IMR-90 (cell line): Measurements from ENCODE around the gene TVP23A. TPM values are rescaled to one million over a fixed set of nuclear protein-coding genes. Genes with fewer than 3 reads are reported as not detected.

Source experiments
- ATAC-seq: fragments of 200-7000 bp; cut with Tn5 transposase; 2 replicates; pipeline ENCODE4 v1.9.1; 2020; ENCODE audit warnings: low read depth, mild to moderate bottlenecking, moderate library complexity
- BruUV-seq: library from RNA; stranded (reverse); fragments of 400-500 nt; replicated peaks from 2 replicates; lab custom pipeline; 2021; lab: Mats Ljungman, UMichigan
- CTCF ChIA-PET: fragments of 300-600 bp; formaldehyde crosslinking; extraction: SDS; loops from one replicate; lab custom pipeline; 2021; ENCODE audit warnings: antibody characterized with exemption; lab: Yijun Ruan, JAX
- POLR2A ChIA-PET: fragments of 300-600 bp; sonication (Branson Sonifier 250); formaldehyde crosslinking; loops from one replicate; lab custom pipeline; 2022; ENCODE audit warnings: antibody characterized with exemption; ENCODE audit not compliant: unreplicated experiment; lab: Charles Lee
- DNase-seq: peaks from one replicate; pipeline ENCODE4 v3.0.0; 2013
- H2AFZ ChIP-seq: replicated peaks from 2 replicates; pipeline ENCODE3; 2013; ENCODE audit warnings: low read length, mild to moderate bottlenecking; ENCODE audit not compliant: poor library complexity
- H2AK5ac ChIP-seq: 2 replicates; pipeline ENCODE4 v1.6.1; 2013; ENCODE audit warnings: low read depth, low read length, inconsistent platforms
- H2AK9ac ChIP-seq: replicated peaks from 2 replicates; pipeline ENCODE3; 2013; ENCODE audit warnings: mild to moderate bottlenecking, low read depth, low read length, moderate library complexity; ENCODE audit not compliant: poor library complexity
- H2BK120ac ChIP-seq: 2 replicates; pipeline ENCODE4 v1.6.1; 2013; ENCODE audit warnings: low read depth, low read length, inconsistent platforms
- H2BK15ac ChIP-seq: 3 replicates; pipeline ENCODE4 v1.6.1; 2013; ENCODE audit warnings: low read depth, low read length, inconsistent platforms
- H2BK20ac ChIP-seq: 2 replicates; pipeline ENCODE4 v1.6.1; 2013; ENCODE audit warnings: low read depth, mild to moderate bottlenecking, inconsistent platforms, low read length, moderate library complexity
- H2BK5ac ChIP-seq: 2 replicates; pipeline ENCODE4 v1.6.1; 2013; ENCODE audit warnings: mild to moderate bottlenecking, low read depth, low read length, inconsistent platforms; ENCODE audit not compliant: poor library complexity, severe bottlenecking
- H3K14ac ChIP-seq: replicated peaks from 2 replicates; pipeline ENCODE4 v1.6.1; 2013; ENCODE audit warnings: low read depth, low read length, inconsistent platforms
- H3K18ac ChIP-seq: 2 replicates; pipeline ENCODE4 v1.6.1; 2013; ENCODE audit warnings: low read depth, low read length, control low read depth
- H3K23ac ChIP-seq: 2 replicates; pipeline ENCODE4 v1.6.1; 2013; ENCODE audit warnings: low read depth, low read length, inconsistent platforms
- H3K27ac ChIP-seq: 2 replicates; pipeline ENCODE4 v1.5.1; 2013; ENCODE audit warnings: mild to moderate bottlenecking, control low read depth, low read length; ENCODE audit not compliant: insufficient read depth
- H3K27me3 ChIP-seq: 2 replicates; pipeline ENCODE4 v1.6.1; 2013; ENCODE audit warnings: low read length; ENCODE audit not compliant: control insufficient read depth, insufficient read depth
- H3K36me3 ChIP-seq: 2 replicates; pipeline ENCODE4 v1.6.1; 2013; ENCODE audit warnings: low read length, mixed read lengths; ENCODE audit not compliant: control insufficient read depth, insufficient read depth
- H3K4ac ChIP-seq: 2 replicates; pipeline ENCODE4 v1.6.1; 2013; ENCODE audit warnings: low read depth, low read length, inconsistent platforms
- H3K4me1 ChIP-seq: 2 replicates; pipeline ENCODE4 v1.6.1; 2013; ENCODE audit warnings: low read length, mixed read lengths; ENCODE audit not compliant: control insufficient read depth, insufficient read depth
- H3K4me2 ChIP-seq: 2 replicates; pipeline ENCODE4 v1.6.1; 2013; ENCODE audit warnings: low read depth, mild to moderate bottlenecking, control low read depth, low read length, moderate library complexity
- H3K4me3 ChIP-seq: 2 replicates; pipeline ENCODE4 v1.5.1; 2013; ENCODE audit warnings: low read depth, mild to moderate bottlenecking, control low read depth, low read length, moderate library complexity; ENCODE audit not compliant: insufficient read depth
- H3K56ac ChIP-seq: 2 replicates; pipeline ENCODE4 v1.6.1; 2013; ENCODE audit warnings: low read length, inconsistent platforms; ENCODE audit not compliant: insufficient read depth; ENCODE audit errors: extremely low read depth
- H3K79me1 ChIP-seq, 2 experiments: 2 replicates each; pipeline ENCODE4 v1.6.1; 2013; ENCODE audit warnings: low read length in 2 of 2, inconsistent platforms in 1 of 2, low read depth in 1 of 2
- H3K9ac ChIP-seq: 2 replicates; pipeline ENCODE4 v1.6.1; 2013; ENCODE audit warnings: low read depth, low read length, control low read depth
- H3K9me1 ChIP-seq: 2 replicates; pipeline ENCODE4 v1.6.1; 2013; ENCODE audit warnings: low read length, inconsistent platforms; ENCODE audit not compliant: insufficient read depth
- H3K9me3 ChIP-seq: 2 replicates; pipeline ENCODE4 v1.6.1; 2013; ENCODE audit warnings: low read length; ENCODE audit not compliant: control insufficient read depth, insufficient read depth
- H4K20me1 ChIP-seq: 2 replicates; pipeline ENCODE4 v1.6.1; 2013; ENCODE audit warnings: low read length, inconsistent platforms; ENCODE audit not compliant: insufficient read depth
- H4K5ac ChIP-seq: 2 replicates; pipeline ENCODE4 v1.6.1; 2013; ENCODE audit warnings: mild to moderate bottlenecking, low read depth, low read length, control low read depth
- H4K8ac ChIP-seq, 2 experiments: 2 replicates each; pipeline ENCODE4 v1.6.1; 2013; ENCODE audit warnings: low read depth in 2 of 2, low read length in 2 of 2, control low read depth in 1 of 2, inconsistent platforms in 1 of 2
- H4K91ac ChIP-seq: 2 replicates; pipeline ENCODE4 v1.6.1; 2013; ENCODE audit warnings: low read depth, low read length, inconsistent platforms; ENCODE audit not compliant: insufficient read depth
- MAFK ChIP-seq: IDR thresholded peaks from 2 replicates; pipeline ENCODE4 v1.6.1; 2012; ENCODE audit warnings: low read depth, low read length, improper control_type of control experiment
- MXI1 ChIP-seq: IDR thresholded peaks from 2 replicates; pipeline ENCODE4 v1.6.1; 2012; ENCODE audit warnings: low read depth, mild to moderate bottlenecking, low read length, moderate library complexity, borderline replicate concordance
- SMC3 ChIP-seq: fragments of 150-350 bp; IDR thresholded peaks from 2 replicates; pipeline ENCODE4 v1.6.1; 2016; ENCODE audit warnings: low read depth, mild to moderate bottlenecking, antibody characterized with exemption, low read length, moderate library complexity
- WGBS, 2 experiments: methylation state at CpG; one replicate each; pipeline versions ENCODE4 v1.1.5 to v1.1.7; 2013; ENCODE audit warnings: missing lambda C conversion rate in 2 of 2; ENCODE audit not compliant: insufficient read length in 1 of 2; ENCODE audit errors: extremely low coverage in 2 of 2; 5-methylcytosine and 5-hydroxymethylcytosine counted together
- dilution Hi-C: fragments of 300-500 bp; cut with HindIII; formaldehyde crosslinking; loops from one replicate; pipeline ENCODE4 v1.14.3; 2018; ENCODE audit warnings: low sequenced_read_pairs; ENCODE audit not compliant: unreplicated experiment
- in situ Hi-C: fragments of 300-500 bp; cut with MboI; formaldehyde crosslinking; loops from 3 replicates; pipeline ENCODE4 v1.14.3; 2019; ENCODE audit warnings: low sequenced_read_pairs, inconsistent platforms, mixed read lengths
- intact Hi-C: fragments of 100-400 bp; cut with micrococcal nuclease; formaldehyde crosslinking; loops from 2 replicates; pipeline ENCODE4 v1.10.0; 2022
- polyA plus RNA-seq, 3 experiments: library from polyadenylated mRNA; depleted of rRNA; stranded (reverse); fragments of >200 nt; gene quantifications; 2 replicates each; pipeline ENCODE4 v1.2.3, GENCODE V29; 2012; ENCODE audit warnings: low replicate concordance in 1 of 3
- total RNA-seq: library from RNA; depleted of rRNA; stranded (reverse); fragments of >200 nt; gene quantifications from 2 replicates; pipeline ENCODE4 v1.2.3, GENCODE V29; 2012

TVP23A gene
- total and polyA plus RNA-seq, 2 of the 4 experiments (the other 2 are of a cell fraction) = not detected

GRCh38 chr16:10820546-10820945 lies 2.0 kb upstream of the TVP23A start:
- Histone ChIP-seq H3K9ac (no peak overlapping the region), H3K27ac (no peak overlapping the region), H4K91ac (no peak overlapping the region), H3K4me2 (no peak overlapping the region), H4K5ac (no peak overlapping the region), H3K79me1 (no peaks in the 10 kb centered on the region), H4K20me1 (no peaks in the 10 kb centered on the region), H3K4me1 (no peaks in the 10 kb centered on the region), H2BK15ac (no peak overlapping the region), H2BK20ac (no peak overlapping the region), H3K14ac (no peak overlapping the region), H2BK120ac (no peak overlapping the region), H3K4me3 (no peak overlapping the region), H3K23ac (no peak overlapping the region), H3K9me1 (no peaks in the 10 kb centered on the region), H4K8ac (no peak overlapping the region), H2AFZ (no peak overlapping the region), H2AK9ac (no peak overlapping the region), H3K18ac (no peak overlapping the region), H3K27me3 (peaks cover 29% of the 10 kb centered on the region), H2AK5ac (no peak overlapping the region), H3K4ac (no peak overlapping the region), H3K56ac (no peak overlapping the region), H3K9me3 (no peaks in the 10 kb centered on the region), H2BK5ac (no peak overlapping the region), H3K36me3 (no peaks in the 10 kb centered on the region)
- ATAC-seq (no peak), DNase-seq (no peak)
- ChIA-PET POLR2A (no interaction called here), CTCF (no interaction called here)
- no CpG with 5 or more reads among the region's 1 CpG for WGBS, 2 experiments
- intact Hi-C loops = no loop called here
- BruUV-seq = no TSS peak
- in situ Hi-C loops = no loop called here
- dilution Hi-C loops = no loop called here
- TF ChIP-seq MAFK = peak; percentile 94
- no peak for TF ChIP-seq SMC3
- no peak for TF ChIP-seq MXI1
